ENCODE measurements around the gene DAB2.

DAB2 gene

DNA sequence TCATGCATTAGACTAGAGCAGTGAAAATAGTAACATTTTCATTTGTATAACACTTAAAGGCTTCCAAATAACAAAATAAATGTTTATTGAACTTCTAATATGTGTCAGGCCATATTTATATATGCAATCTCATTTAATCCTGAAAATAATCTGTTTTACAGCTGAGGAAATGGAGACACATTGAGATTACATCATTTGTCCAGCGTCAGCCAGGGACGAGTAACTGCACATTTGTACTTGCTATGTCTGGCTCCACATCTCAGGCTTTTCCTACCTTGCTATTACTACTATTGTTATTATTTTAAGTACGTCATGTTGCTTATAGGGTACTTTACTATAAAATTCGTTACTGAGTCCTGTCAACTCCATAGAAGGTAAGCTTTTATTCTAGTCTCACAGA lies 56.7 kb downstream of the DAB2 start:
- no peak for TF ChIP-seq POLR2A (IDR thresholded peaks at IDR 0.05; ENCODE audit: extremely low read depth, insufficient read length)
- TF ChIP-seq MYC (IDR thresholded peaks at IDR 0.05; ENCODE audit: low read depth, low read length), result no peak
- TF ChIP-seq, protein P1, sequence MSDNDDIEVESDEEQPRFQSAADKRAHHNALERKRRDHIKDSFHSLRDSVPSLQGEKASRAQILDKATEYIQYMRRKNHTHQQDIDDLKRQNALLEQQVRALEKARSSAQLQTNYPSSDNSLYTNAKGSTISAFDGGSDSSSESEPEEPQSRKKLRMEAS (IDR thresholded peaks at IDR 0.05; ENCODE audit: low read depth, low read length), result no peak
- TF ChIP-seq, protein P2, sequence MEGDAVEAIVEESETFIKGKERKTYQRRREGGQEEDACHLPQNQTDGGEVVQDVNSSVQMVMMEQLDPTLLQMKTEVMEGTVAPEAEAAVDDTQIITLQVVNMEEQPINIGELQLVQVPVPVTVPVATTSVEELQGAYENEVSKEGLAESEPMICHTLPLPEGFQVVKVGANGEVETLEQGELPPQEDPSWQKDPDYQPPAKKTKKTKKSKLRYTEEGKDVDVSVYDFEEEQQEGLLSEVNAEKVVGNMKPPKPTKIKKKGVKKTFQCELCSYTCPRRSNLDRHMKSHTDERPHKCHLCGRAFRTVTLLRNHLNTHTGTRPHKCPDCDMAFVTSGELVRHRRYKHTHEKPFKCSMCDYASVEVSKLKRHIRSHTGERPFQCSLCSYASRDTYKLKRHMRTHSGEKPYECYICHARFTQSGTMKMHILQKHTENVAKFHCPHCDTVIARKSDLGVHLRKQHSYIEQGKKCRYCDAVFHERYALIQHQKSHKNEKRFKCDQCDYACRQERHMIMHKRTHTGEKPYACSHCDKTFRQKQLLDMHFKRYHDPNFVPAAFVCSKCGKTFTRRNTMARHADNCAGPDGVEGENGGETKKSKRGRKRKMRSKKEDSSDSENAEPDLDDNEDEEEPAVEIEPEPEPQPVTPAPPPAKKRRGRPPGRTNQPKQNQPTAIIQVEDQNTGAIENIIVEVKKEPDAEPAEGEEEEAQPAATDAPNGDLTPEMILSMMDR (IDR thresholded peaks at IDR 0.05; ENCODE audit: low read depth, low read length), result no peak
- no peak overlapping the region for H3K4me3 ChIP-seq (ENCODE audit: low read depth, low read length)
- DNase-seq (ENCODE audit: low read depth), result no peak

DNA sequence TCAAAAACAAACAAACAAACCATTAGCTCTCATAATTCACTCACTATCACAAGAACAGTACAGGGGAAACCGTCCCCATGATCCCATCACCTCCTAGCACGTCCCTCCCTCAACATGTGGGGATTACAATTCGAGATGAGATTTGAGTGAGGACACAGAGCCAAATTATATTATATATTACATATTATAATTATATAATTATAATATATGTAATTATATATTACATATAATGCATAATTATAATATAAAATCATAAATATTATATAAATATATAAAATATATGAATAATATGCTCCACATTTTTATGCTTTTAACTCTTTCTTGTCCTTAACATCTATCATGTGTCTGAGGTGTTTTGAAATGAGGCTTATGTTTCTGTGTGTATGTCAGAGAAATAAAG lies 57.1 kb downstream of the DAB2 start:
- no peak overlapping the region for H3K4me3 ChIP-seq (ENCODE audit: low read depth, low read length)
- TF ChIP-seq MYC (IDR thresholded peaks at IDR 0.05; ENCODE audit: low read depth, low read length) (no peak), POLR2A (IDR thresholded peaks at IDR 0.05; ENCODE audit: extremely low read depth, insufficient read length) (no peak)
- TF ChIP-seq, protein P2 (IDR thresholded peaks at IDR 0.05; ENCODE audit: low read depth, low read length), result no peak
- TF ChIP-seq, protein P1 (IDR thresholded peaks at IDR 0.05; ENCODE audit: low read depth, low read length), result no peak
- no peak for DNase-seq (ENCODE audit: low read depth)

DNA sequence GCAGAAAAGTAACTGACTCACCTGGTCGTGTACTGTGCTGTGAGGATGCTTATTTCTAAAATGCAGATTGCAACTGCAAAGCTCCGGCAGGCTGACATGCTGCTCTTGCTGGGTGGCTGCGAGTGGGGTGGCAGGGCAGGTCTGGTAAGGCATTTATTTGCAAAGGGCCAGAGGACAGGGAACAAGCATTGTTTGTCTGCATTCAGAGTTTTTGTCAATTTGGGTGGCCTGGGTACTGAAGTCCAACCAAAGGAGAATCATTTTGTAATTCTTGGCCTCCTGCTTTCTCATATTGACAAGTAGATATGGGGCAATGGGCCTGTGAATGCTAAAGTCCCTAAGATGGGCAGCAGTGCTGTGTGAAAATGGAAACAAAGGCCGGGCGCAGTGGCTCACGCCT lies 60.4 kb downstream of the DAB2 start, which contains the start of gene C9:
TSS of gene C9 (minus strand) at position 129 of the 400 bp plus-strand sequence. CDS start at position 98, 31 bp downstream.
- no peak for DNase-seq (ENCODE audit: low read depth)
- TF ChIP-seq MYC (IDR thresholded peaks at IDR 0.05; ENCODE audit: low read depth, low read length) (no peak), POLR2A (IDR thresholded peaks at IDR 0.05; ENCODE audit: extremely low read depth, insufficient read length) (no peak)
- TF ChIP-seq, protein P1 (IDR thresholded peaks at IDR 0.05; ENCODE audit: low read depth, low read length), result no peak
- H3K4me3 ChIP-seq (ENCODE audit: low read depth, low read length), result no peak within 1 kb of the TSS

DNA sequence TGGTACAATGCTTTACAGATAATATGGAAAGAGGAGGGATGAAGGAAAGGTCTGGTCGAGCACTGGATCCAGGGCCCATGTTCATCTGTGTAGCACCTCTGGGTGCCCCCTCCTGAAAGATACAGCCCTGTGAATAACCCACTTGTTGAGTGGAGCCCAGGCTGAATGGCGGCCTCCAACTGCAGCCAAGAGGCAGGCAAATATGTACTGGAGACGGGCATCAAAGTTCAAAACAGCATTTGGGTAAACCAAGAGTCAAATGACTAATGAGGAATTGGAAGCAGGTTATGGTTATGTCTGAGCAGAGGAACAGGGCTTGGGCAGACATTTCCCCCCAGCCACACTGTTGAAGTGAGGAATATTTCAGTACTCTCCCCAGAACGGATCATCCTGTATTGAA lies 61.6 kb downstream of the DAB2 start:
- no peak for DNase-seq (ENCODE audit: low read depth)
- no peak for TF ChIP-seq POLR2A (IDR thresholded peaks at IDR 0.05; ENCODE audit: extremely low read depth, insufficient read length)
- no peak for TF ChIP-seq MYC (IDR thresholded peaks at IDR 0.05; ENCODE audit: low read depth, low read length)
- TF ChIP-seq, protein P1 (IDR thresholded peaks at IDR 0.05; ENCODE audit: low read depth, low read length), result no peak
- TF ChIP-seq, protein P2 (IDR thresholded peaks at IDR 0.05; ENCODE audit: low read depth, low read length), result no peak
- no peak overlapping the region for H3K4me3 ChIP-seq (ENCODE audit: low read depth, low read length)

DNA sequence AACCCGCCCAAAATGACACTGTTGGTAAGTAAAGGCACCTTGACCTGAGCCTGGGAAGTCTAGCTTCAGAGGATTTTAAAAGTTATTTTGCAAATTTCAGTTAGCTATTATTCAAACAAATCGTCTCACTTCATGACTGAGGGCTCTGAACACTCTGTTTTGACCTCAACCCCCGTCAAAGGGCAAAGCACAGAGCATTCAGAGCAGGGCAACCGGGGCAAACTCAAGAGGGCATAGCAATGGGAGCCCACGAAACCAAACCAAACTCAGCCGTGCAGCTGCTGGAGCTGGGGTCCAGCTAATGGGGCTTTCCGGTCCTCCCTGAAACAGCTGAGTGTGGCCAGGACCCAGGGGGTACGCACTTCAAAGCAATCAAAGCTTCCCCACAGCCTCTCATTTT lies 62.1 kb downstream of the DAB2 start:
- no peak for DNase-seq (ENCODE audit: low read depth)
- no peak for TF ChIP-seq MYC (IDR thresholded peaks at IDR 0.05; ENCODE audit: low read depth, low read length)
- TF ChIP-seq POLR2A (IDR thresholded peaks at IDR 0.05; ENCODE audit: extremely low read depth, insufficient read length), result no peak
- TF ChIP-seq, protein P2 (IDR thresholded peaks at IDR 0.05; ENCODE audit: low read depth, low read length), result no peak
- TF ChIP-seq, protein P1 (IDR thresholded peaks at IDR 0.05; ENCODE audit: low read depth, low read length), result no peak

DNA sequence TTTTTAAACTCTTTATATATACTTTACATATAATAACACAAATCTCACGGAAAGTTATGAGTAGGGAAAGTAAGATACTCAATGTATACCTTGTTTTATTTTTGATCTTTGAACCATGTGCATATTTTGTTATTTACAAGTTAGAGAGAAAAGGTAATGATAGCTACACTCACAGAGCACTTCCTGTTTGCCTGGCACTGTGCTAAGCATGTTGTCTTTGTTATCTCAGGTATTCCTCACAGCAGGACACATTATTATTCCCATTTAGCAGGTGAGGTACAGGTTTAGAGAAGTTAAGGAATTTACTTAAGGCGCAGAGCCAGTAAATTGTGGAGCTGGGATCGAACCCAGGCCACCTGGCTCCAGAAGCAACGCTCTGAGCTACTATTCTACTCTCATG lies 63.5 kb downstream of the DAB2 start:
- DNase-seq (ENCODE audit: low read depth), result no peak
- H3K4me3 ChIP-seq (ENCODE audit: low read depth, low read length), result no peak overlapping the region
- TF ChIP-seq, protein P2 (IDR thresholded peaks at IDR 0.05; ENCODE audit: low read depth, low read length), result no peak
- TF ChIP-seq MYC (IDR thresholded peaks at IDR 0.05; ENCODE audit: low read depth, low read length), result no peak
- no peak for TF ChIP-seq POLR2A (IDR thresholded peaks at IDR 0.05; ENCODE audit: extremely low read depth, insufficient read length)
- TF ChIP-seq, protein P1 (IDR thresholded peaks at IDR 0.05; ENCODE audit: low read depth, low read length), result no peak

More for the DNA sequence above, 62.1 kb downstream of the DAB2 start:
- no peak overlapping the region for H3K4me3 ChIP-seq (ENCODE audit: low read depth, low read length)

Measured in NB4 (cell line).